Measurements from ENCODE around the gene KRTAP3-3. TPM values are rescaled to one million over a fixed set of nuclear protein-coding genes. Genes with fewer than 3 reads are reported as not detected.

Gene KRTAP3-3
- polyA plus RNA-seq, 1 experiment, result not detected

DNA sequence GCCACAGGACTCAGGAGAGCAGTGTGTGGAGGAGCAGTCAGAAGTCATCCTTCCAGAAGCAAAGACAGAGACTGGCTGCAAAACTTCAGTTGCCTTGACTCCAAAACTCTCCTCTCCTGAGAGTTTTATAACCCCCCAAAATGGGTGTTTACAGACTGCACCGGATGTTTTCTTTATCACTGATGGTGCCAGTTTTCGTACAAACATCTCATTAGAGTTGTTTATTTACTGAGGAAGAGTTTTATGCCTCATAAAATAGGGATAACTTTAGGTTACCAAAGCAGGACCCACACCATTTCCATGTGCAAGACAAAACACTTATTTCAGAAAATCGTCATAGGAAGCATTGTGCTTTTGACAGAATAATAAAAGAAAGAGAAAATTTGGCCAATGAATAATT, 9.7 kb downstream of the KRTAP3-3 start, which contains the start of gene KRT40:
KRT40 (minus strand) TSS at position 101 of the 400 bp plus-strand sequence; CDS start at position 48, 53 bp downstream.
- Histone ChIP-seq H3K36me3 (ENCODE audit: control insufficient read depth, insufficient read depth, low read length) (no peaks in the 10 kb centered on the region), H3K4me3 (ENCODE audit: low read depth, low read length) (no peak within 1 kb of the TSS), H3K27me3 (ENCODE audit: control insufficient read depth, insufficient read depth, low read length) (no peaks in the 10 kb centered on the region)
- DNase-seq (ENCODE audit: low read depth), result no peak
- TF ChIP-seq, protein P1, sequence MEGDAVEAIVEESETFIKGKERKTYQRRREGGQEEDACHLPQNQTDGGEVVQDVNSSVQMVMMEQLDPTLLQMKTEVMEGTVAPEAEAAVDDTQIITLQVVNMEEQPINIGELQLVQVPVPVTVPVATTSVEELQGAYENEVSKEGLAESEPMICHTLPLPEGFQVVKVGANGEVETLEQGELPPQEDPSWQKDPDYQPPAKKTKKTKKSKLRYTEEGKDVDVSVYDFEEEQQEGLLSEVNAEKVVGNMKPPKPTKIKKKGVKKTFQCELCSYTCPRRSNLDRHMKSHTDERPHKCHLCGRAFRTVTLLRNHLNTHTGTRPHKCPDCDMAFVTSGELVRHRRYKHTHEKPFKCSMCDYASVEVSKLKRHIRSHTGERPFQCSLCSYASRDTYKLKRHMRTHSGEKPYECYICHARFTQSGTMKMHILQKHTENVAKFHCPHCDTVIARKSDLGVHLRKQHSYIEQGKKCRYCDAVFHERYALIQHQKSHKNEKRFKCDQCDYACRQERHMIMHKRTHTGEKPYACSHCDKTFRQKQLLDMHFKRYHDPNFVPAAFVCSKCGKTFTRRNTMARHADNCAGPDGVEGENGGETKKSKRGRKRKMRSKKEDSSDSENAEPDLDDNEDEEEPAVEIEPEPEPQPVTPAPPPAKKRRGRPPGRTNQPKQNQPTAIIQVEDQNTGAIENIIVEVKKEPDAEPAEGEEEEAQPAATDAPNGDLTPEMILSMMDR (IDR thresholded peaks at IDR 0.05; ENCODE audit: insufficient read depth, low read depth, low read length), result no peak
- ChIA-PET CTCF (no interaction called here), POLR2A (no interaction called here)

DNA sequence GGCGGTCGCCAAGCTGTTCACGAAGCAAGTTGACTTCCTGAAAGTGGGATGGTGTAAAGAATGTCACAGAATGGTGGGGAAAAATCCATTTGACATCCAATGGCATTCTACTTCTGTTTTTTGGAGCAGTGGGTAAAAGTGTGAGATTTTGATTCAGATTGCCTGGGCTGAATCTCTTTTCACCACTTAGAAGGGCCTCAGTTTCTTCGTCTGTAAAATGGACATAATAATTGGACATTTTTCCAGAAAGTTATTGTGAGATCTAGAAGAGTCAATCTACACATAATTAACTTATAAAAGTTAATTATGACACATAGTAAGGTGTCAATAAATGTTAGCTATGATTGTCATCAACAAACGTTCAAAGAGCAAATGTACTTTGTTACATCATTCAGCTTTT, 12.8 kb downstream of the KRTAP3-3 start:
- ChIA-PET POLR2A (no interaction called here), CTCF (interaction anchor here (1.7 to 1.8 kb wide), 2 partner anchors 10 to 14 kb away, joined by 4 to 11 read pairs; no protein-coding TSS in a partner anchor)
- Histone ChIP-seq H3K36me3 (ENCODE audit: control insufficient read depth, insufficient read depth, low read length) (no peaks in the 10 kb centered on the region), H3K4me3 (ENCODE audit: low read depth, low read length) (no peak overlapping the region), H3K27me3 (ENCODE audit: control insufficient read depth, insufficient read depth, low read length) (no peaks in the 10 kb centered on the region)
- DNase-seq (ENCODE audit: low read depth), result no peak
- TF ChIP-seq, protein P1 (IDR thresholded peaks at IDR 0.05; ENCODE audit: insufficient read depth, low read depth, low read length), result no peak

DNA sequence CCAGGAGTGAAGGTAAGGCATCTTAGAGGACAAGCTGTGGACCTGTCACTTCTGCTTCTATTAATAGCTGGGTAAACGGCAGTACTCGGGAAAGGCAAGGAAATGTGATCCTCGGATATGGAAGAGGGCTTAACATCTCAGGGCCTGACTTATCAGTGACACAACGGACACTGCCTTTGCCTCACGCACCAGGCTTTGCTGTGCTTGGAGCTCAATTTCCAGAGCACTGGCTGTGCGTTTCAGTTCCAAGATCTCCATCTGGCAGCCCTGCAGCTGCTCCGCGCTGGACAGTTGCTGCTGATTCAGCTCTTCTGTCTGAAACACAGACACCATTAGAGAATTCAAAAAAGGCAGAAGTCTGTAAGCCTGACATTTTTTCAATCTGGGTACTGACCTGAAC, 13.4 kb downstream of the KRTAP3-3 start:
- no peaks in the 10 kb centered on the region for H3K27me3 ChIP-seq (ENCODE audit: control insufficient read depth, insufficient read depth, low read length)
- no peaks in the 10 kb centered on the region for H3K36me3 ChIP-seq (ENCODE audit: control insufficient read depth, insufficient read depth, low read length)
- TF ChIP-seq, protein P1 (IDR thresholded peaks at IDR 0.05; ENCODE audit: insufficient read depth, low read depth, low read length), result no peak
- DNase-seq (ENCODE audit: low read depth), result no peak
- CTCF ChIA-PET, result interaction anchor here (1.7 to 1.8 kb wide), 2 partner anchors 9 to 13 kb away, joined by 4 to 11 read pairs; no protein-coding TSS in a partner anchor
- H3K4me3 ChIP-seq (ENCODE audit: low read depth, low read length), result no peak overlapping the region
- POLR2A ChIA-PET, result interaction anchor here (0.6 kb wide), 1 partner anchor 79 kb away, joined by 5 read pairs; no protein-coding TSS in a partner anchor

DNA sequence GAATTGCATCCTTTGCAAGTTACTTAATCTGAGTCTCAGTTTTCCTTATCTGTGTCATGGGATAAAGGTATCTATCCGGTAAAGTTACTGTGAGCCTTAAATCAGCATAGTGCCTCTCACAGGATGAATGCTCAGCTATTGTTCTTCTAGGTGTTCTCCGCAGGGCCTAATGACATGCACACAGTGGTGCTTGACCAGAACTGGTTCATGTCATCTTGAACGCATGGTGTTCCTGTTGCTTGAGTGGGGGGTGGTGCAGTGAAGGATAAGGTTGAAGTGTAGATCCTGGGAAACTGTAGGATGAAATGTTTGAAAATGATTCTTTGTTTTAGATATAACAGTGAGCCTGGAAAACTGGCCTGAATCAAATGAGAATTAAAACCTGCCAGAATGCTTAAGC, 13.8 kb downstream of the KRTAP3-3 start:
- CTCF ChIA-PET, result interaction anchor here (1.7 kb wide), 1 partner anchor 9 kb away, joined by 11 read pairs; no protein-coding TSS in a partner anchor
- no peak for DNase-seq (ENCODE audit: low read depth)
- Histone ChIP-seq H3K27me3 (ENCODE audit: control insufficient read depth, insufficient read depth, low read length) (no peaks in the 10 kb centered on the region), H3K4me3 (ENCODE audit: low read depth, low read length) (no peak overlapping the region), H3K36me3 (ENCODE audit: control insufficient read depth, insufficient read depth, low read length) (no peaks in the 10 kb centered on the region)
- POLR2A ChIA-PET, result interaction anchor here (0.6 kb wide), 1 partner anchor 79 kb away, joined by 5 read pairs; no protein-coding TSS in a partner anchor
- TF ChIP-seq, protein P1 (IDR thresholded peaks at IDR 0.05; ENCODE audit: insufficient read depth, low read depth, low read length), result no peak

DNA sequence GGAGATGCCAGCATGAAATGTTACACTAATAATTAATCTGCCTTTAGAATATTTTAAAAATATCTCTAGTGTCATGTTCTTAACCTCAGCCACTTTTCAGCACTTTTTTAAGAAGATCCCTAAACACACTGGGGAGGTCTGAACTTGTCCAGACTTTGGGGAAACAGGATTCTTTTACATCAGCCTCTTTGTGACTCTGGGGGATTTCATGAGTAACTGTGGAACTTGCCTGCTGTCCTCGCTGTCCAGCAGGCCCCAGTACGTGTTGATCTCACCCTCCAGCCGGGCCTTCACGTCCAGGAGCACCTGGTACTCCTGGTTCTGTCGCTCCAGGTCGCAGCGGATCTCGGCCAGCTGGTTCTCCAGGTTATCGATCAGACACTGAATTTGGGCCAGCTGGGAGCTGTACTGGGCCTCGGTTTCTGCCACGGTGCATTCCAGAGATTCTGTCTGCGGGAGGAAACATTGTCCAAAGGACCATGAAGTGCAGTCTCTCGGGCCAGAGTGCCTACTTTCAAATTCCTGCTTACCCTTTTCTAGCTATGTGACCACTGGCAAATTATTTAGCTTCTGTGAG, 15.3 kb downstream of the KRTAP3-3 start:
- Histone ChIP-seq H3K4me3 (ENCODE audit: low read depth, low read length) (no peak overlapping the region), H3K27me3 (ENCODE audit: control insufficient read depth, insufficient read depth, low read length) (no peaks in the 10 kb centered on the region), H3K36me3 (ENCODE audit: control insufficient read depth, insufficient read depth, low read length) (no peaks in the 10 kb centered on the region)
- TF ChIP-seq, protein P1 (IDR thresholded peaks at IDR 0.05; ENCODE audit: insufficient read depth, low read depth, low read length), result no peak
- CTCF ChIA-PET, result no interaction called here
- DNase-seq (ENCODE audit: low read depth), result no peak
- POLR2A ChIA-PET, result no interaction called here

Data from BJ (cell line).